H1 (cell line): ENCODE data around the gene DHDH. TPM values are rescaled to one million over a fixed set of nuclear protein-coding genes. Genes with fewer than 3 reads are reported as not detected.

Experiments
- CTCF ChIA-PET: fragments of 300-600 bp; sonication (Branson Sonifier 250); formaldehyde crosslinking; loops from one replicate; lab custom pipeline; 2021; ENCODE audit not compliant: partially characterized antibody; lab: Charles Lee
- POLR2A ChIA-PET: fragments of 300-600 bp; sonication (Branson Sonifier 250); formaldehyde crosslinking; loops from one replicate; lab custom pipeline; 2021; ENCODE audit warnings: inconsistent platforms; ENCODE audit not compliant: partially characterized antibody; lab: Charles Lee
- DNase-seq, 2 experiments: peaks; one replicate each; pipeline versions ENCODE4 v3.0.0 to v3.0.0-alpha.2; 2010 to 2022; ENCODE audit warnings: low spot score in 2 of 2, low read depth in 1 of 2, mixed read lengths in 1 of 2
- FAIRE-seq: peaks from 2 replicates; lab custom pipeline; 2011; peaks lifted over from hg19 to GRCh38; lab: Jason Lieb, UNC
- H2AFZ ChIP-seq: 2 replicates; pipeline ENCODE4 v1.8.1; 2012; ENCODE audit warnings: low read length, inconsistent platforms
- H2AK5ac ChIP-seq: 2 replicates; pipeline ENCODE4 v1.6.1; 2013; ENCODE audit warnings: low read depth, low read length
- H2BK120ac ChIP-seq: replicated peaks from 2 replicates; pipeline ENCODE3; 2013; ENCODE audit warnings: low read depth, low read length, inconsistent platforms
- H2BK12ac ChIP-seq: 2 replicates; pipeline ENCODE4 v1.6.1; 2013; ENCODE audit warnings: low read depth, low read length
- H2BK15ac ChIP-seq: 2 replicates; pipeline ENCODE4 v1.6.1; 2013; ENCODE audit warnings: low read length
- H2BK20ac ChIP-seq: 2 replicates; pipeline ENCODE4 v1.6.1; 2013; ENCODE audit warnings: low read length
- H2BK5ac ChIP-seq: 2 replicates; pipeline ENCODE4 v1.6.1; 2013; ENCODE audit warnings: low read depth, low read length
- H3K14ac ChIP-seq: 2 replicates; pipeline ENCODE4 v1.6.1; 2013; ENCODE audit warnings: inconsistent platforms; ENCODE audit not compliant: insufficient read length
- H3K18ac ChIP-seq: 2 replicates; pipeline ENCODE4 v1.6.1; 2013; ENCODE audit warnings: low read length; ENCODE audit errors: extremely low read depth
- H3K23ac ChIP-seq: 2 replicates; pipeline ENCODE4 v1.6.1; 2013; ENCODE audit warnings: inconsistent platforms; ENCODE audit not compliant: insufficient read length
- H3K23me2 ChIP-seq: 2 replicates; pipeline ENCODE4 v1.6.1; 2013; ENCODE audit warnings: low read depth, low read length
- H3K27ac ChIP-seq: 2 replicates; pipeline ENCODE4 v1.6.1; 2011; ENCODE audit warnings: low read depth, low read length, inconsistent platforms
- H3K27me3 ChIP-seq, 4 experiments: replicated peaks in 1 of 4; 1 replicate in 1 of 4; 2 replicates in 3 of 4; pipeline versions ENCODE4 v1.6.1 to v1.8.1; 2011 to 2013; ENCODE audit warnings: low read length in 3 of 4, mild to moderate bottlenecking in 3 of 4, inconsistent platforms in 2 of 4, mixed read lengths in 2 of 4, moderate library complexity in 1 of 4; ENCODE audit not compliant: control insufficient read depth in 3 of 4, insufficient read depth in 3 of 4; ENCODE audit errors: extremely low read depth in 1 of 4
- H3K36me3 ChIP-seq, 4 experiments: 2 replicates each; pipeline versions ENCODE4 v1.6.1 to v1.8.1; 2011 to 2013; ENCODE audit warnings: mild to moderate bottlenecking in 4 of 4, low read length in 3 of 4, moderate library complexity in 2 of 4, control low read depth in 1 of 4, inconsistent platforms in 1 of 4; ENCODE audit not compliant: insufficient read depth in 4 of 4, control insufficient read depth in 2 of 4
- H3K4ac ChIP-seq: replicated peaks from 2 replicates; pipeline ENCODE3; 2013; ENCODE audit warnings: low read length, low read depth, mixed read lengths, inconsistent platforms; ENCODE audit not compliant: insufficient read length
- H3K4me1 ChIP-seq, 4 experiments: replicated peaks in 1 of 4; 1 replicate in 1 of 4; 2 replicates in 3 of 4; pipeline versions ENCODE4 v1.6.1 to v1.8.1; 2011 to 2013; ENCODE audit warnings: low read length in 3 of 4, inconsistent platforms in 2 of 4, mixed read lengths in 1 of 4; ENCODE audit not compliant: insufficient read depth in 4 of 4, control insufficient read depth in 3 of 4
- H3K4me2 ChIP-seq, 2 experiments: 2 replicates each; pipeline versions ENCODE4 v1.6.1 to v1.8.1; 2011 to 2013; ENCODE audit warnings: low read depth in 2 of 2, low read length in 2 of 2, control low read depth in 1 of 2, inconsistent platforms in 1 of 2, mild to moderate bottlenecking in 1 of 2; ENCODE audit not compliant: insufficient read depth in 1 of 2
- H3K4me3 ChIP-seq, 4 experiments: fragments of 200-600, 300-600 bp in 1 of 4; sonication (generic), shearing (Covaris generic), sonication (Bioruptor Twin) in 1 of 4; 2 replicates each; pipeline versions ENCODE4 v1.5.1 to v1.8.1; 2011 to 2016; ENCODE audit warnings: low read length in 4 of 4, low read depth in 3 of 4, control low read depth in 2 of 4, inconsistent platforms in 2 of 4, mild to moderate bottlenecking in 2 of 4, mixed read lengths in 1 of 4, moderate library complexity in 1 of 4; ENCODE audit not compliant: insufficient read depth in 2 of 4; ENCODE audit errors: extremely low read depth in 1 of 4
- H3K56ac ChIP-seq: replicated peaks from 2 replicates; pipeline ENCODE3; 2013; ENCODE audit warnings: low read depth, mild to moderate bottlenecking, mixed read lengths, low read length, inconsistent platforms; ENCODE audit not compliant: insufficient read length
- H3K79me1 ChIP-seq: 2 replicates; pipeline ENCODE4 v1.6.1; 2013; ENCODE audit warnings: low read depth, low read length, control low read depth
- H3K79me2 ChIP-seq, 2 experiments: 2 replicates each; pipeline versions ENCODE4 v1.6.1 to v1.8.1; 2012 to 2013; ENCODE audit warnings: low read length in 2 of 2, mild to moderate bottlenecking in 2 of 2, inconsistent platforms in 1 of 2; ENCODE audit not compliant: insufficient read depth in 2 of 2, control insufficient read depth in 1 of 2
- H3K9ac ChIP-seq, 4 experiments: replicated peaks in 1 of 4; 1 replicate in 1 of 4; 2 replicates in 3 of 4; pipeline versions ENCODE4 v1.6.1 to v1.8.1; 2011 to 2013; ENCODE audit warnings: low read depth in 3 of 4, low read length in 3 of 4, control low read depth in 2 of 4, mild to moderate bottlenecking in 2 of 4, moderate library complexity in 2 of 4, inconsistent platforms in 1 of 4; ENCODE audit errors: extremely low read depth in 1 of 4
- H3K9me3 ChIP-seq, 2 experiments: 2 replicates each; pipeline versions ENCODE4 v1.6.1 to v1.8.1; 2012 to 2013; ENCODE audit warnings: mild to moderate bottlenecking in 2 of 2, moderate library complexity in 2 of 2, control low read depth in 1 of 2, inconsistent platforms in 1 of 2, low read depth in 1 of 2, low read length in 1 of 2, mixed read lengths in 1 of 2; ENCODE audit not compliant: insufficient read depth in 2 of 2
- H4K20me1 ChIP-seq, 2 experiments: replicated peaks in 1 of 2; 2 replicates each; pipeline versions ENCODE3 to v1.8.1; 2011 to 2013; ENCODE audit warnings: inconsistent platforms in 2 of 2, low read length in 2 of 2, mild to moderate bottlenecking in 1 of 2; ENCODE audit not compliant: insufficient read depth in 2 of 2, control insufficient read depth in 1 of 2
- H4K5ac ChIP-seq: 2 replicates; pipeline ENCODE4 v1.6.1; 2013; ENCODE audit warnings: low read length, low read depth, mixed read lengths, inconsistent platforms; ENCODE audit not compliant: insufficient read length
- H4K8ac ChIP-seq: 2 replicates; pipeline ENCODE4 v1.8.0; 2013; ENCODE audit warnings: mild to moderate bottlenecking, moderate library complexity, low read length, inconsistent platforms; ENCODE audit not compliant: insufficient read depth; ENCODE audit errors: extremely low read depth
- H4K91ac ChIP-seq: replicated peaks from 2 replicates; pipeline ENCODE3; 2013; ENCODE audit warnings: low read length, mixed read lengths, inconsistent platforms; ENCODE audit not compliant: insufficient read length
- GTF2F1 ChIP-seq: IDR thresholded peaks from 2 replicates; pipeline ENCODE4 v1.6.1; 2012; ENCODE audit warnings: low read depth, low read length, improper control_type of control experiment, borderline replicate concordance
- HDAC6 ChIP-seq: IDR thresholded peaks from one replicate; pipeline ENCODE4 v1.7.1; 2012; ENCODE audit warnings: low read depth, mild to moderate bottlenecking, inconsistent platforms, low read length, moderate library complexity
- JUN ChIP-seq: IDR thresholded peaks from 2 replicates; pipeline ENCODE4 v1.6.1; 2011; ENCODE audit warnings: low read depth, mild to moderate bottlenecking, improper control_type of control experiment, low read length
- SAP30 ChIP-seq: fragments of 300-600 bp; sonication (generic); IDR thresholded peaks from 2 replicates; pipeline ENCODE4 v1.7.1; 2012; ENCODE audit warnings: low read length, moderate library complexity, mild to moderate bottlenecking, inconsistent platforms; ENCODE audit not compliant: insufficient read depth, insufficient replicate concordance
- SIN3A ChIP-seq, 2 experiments: IDR thresholded peaks in 1 of 2; conservative IDR thresholded peaks in 1 of 2; 2 replicates each; pipeline ENCODE4 v1.6.1; 2011 to 2012; ENCODE audit warnings: low read length in 2 of 2, improper control_type of control experiment in 1 of 2, low read depth in 1 of 2, mild to moderate bottlenecking in 1 of 2
- TAF1 ChIP-seq: IDR thresholded peaks from 2 replicates; pipeline ENCODE4 v1.6.1; 2011; ENCODE audit warnings: mild to moderate bottlenecking, low read depth, low read length
- USF2 ChIP-seq: IDR thresholded peaks from 2 replicates; pipeline ENCODE4 v1.6.1; 2011; ENCODE audit warnings: low read length, improper control_type of control experiment
- YY1 ChIP-seq: IDR thresholded peaks from 2 replicates; pipeline ENCODE4 v1.6.1; 2011; ENCODE audit warnings: low read depth, mild to moderate bottlenecking, low read length
- WGBS, 2 experiments: shearing (Covaris generic) in 1 of 2; methylation state at CpG; one replicate each; pipeline versions ENCODE4 v1.1.6 to v1.1.7; 2013 to 2015; ENCODE audit warnings: low lambda C conversion rate in 2 of 2, mixed read lengths in 2 of 2, inconsistent platforms in 1 of 2, low coverage in 1 of 2, missing lambda C conversion rate in 1 of 2; ENCODE audit not compliant: insufficient replicate concordance in 2 of 2, insufficient coverage in 1 of 2, insufficient read length in 1 of 2; ENCODE audit errors: extremely low coverage in 1 of 2, missing lambda C conversion rate in 1 of 2; 5-methylcytosine and 5-hydroxymethylcytosine counted together
- polyA plus RNA-seq, 7 experiments: library from polyadenylated mRNA; depleted of rRNA in 3 of 7; stranded (reverse) in 5 of 7; unstranded in 2 of 7; fragments of >200 nt in 5 of 7; fragments of 200-250 nt in 2 of 7; gene quantifications; 1 replicate in 5 of 7; 2 replicates in 1 of 7; 4 replicates in 1 of 7; pipeline versions ENCODE4 v1.2.1 to v1.2.3, GENCODE V29; 2011 to 2013; ENCODE audit warnings: missing spikeins in 2 of 7, mixed read lengths in 2 of 7
- total RNA-seq: library from RNA; stranded (reverse); fragmentation: NEBNext Ultra II Directional; extraction: Animal tissue kit (Norgen Biotek cat#: 25700); gene quantifications from 2 replicates; pipeline ENCODE4 v1.2.1, GENCODE V29; 2021
- TF ChIP-seq, protein P1 (sequence below): IDR thresholded peaks from 2 replicates; pipeline ENCODE4 v1.6.1; 2012; ENCODE audit warnings: low read length, inconsistent platforms

The DHDH gene
- total and polyA plus RNA-seq, 2 of the 8 experiments (the other 6 are each of a cell fraction or from before 2014, with no cell fraction given) = 2.2 to 2.8 TPM

DNA sequence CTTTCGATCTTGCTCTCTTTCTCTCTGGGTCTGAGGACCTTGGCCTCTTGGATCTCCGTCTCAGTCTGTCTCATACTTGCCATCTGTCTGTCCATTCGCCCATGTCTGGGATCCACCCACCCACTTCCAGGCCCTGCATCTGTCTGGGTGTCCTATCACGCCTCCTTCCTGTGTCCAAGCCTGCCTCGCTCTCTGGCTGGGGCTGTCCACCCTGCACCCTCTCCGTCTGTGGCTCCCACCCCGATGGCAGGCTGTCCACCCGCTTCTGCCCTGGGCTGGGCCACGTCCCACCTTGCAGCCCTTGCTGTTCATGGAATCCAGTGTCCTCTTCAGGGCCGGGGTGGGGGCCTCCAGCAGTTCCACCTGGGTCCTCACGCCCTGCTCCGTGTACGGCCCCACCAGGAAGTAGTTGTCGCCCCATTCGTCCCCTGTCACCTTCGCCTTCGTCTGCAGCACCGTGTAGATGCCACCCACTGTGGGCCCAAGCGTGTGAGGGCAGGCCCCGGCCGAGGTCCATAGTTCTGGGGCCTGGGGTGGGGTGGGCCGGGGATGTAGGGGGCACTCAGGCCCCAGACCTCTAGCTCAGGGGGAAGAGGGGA is 57.6 kb downstream of the DHDH start:
- no peak overlapping the region for H3K4ac ChIP-seq
- no peak overlapping the region for H4K8ac ChIP-seq
- H3K18ac ChIP-seq = no peak overlapping the region
- H4K91ac ChIP-seq = no peak overlapping the region
- peaks cover 0 to 3% (median 0%) of the 10 kb centered on the region in 4 experiments; a peak in 2 of 7 replicates for H3K4me1 ChIP-seq
- H3K23me2 ChIP-seq = peaks cover 8% of the 10 kb centered on the region; the same call in 1 of the 2 replicates
- H3K9ac ChIP-seq = no peak overlapping the region
- H4K20me1 ChIP-seq = peaks cover 0 to 13% of the 10 kb centered on the region in 2 experiments
- H3K9me3 ChIP-seq = no peaks in the 10 kb centered on the region
- DNase-seq (no peak), FAIRE-seq (no peak)
- H2AFZ ChIP-seq = no peak overlapping the region
- H3K79me2 ChIP-seq = peaks cover 11 to 26% of the 10 kb centered on the region in 2 experiments; a peak in 3 of 4 replicates
- WGBS, 2 experiments = 90% methylated on average over 21 of the region's 22 CpGs; no CpG with 5 or more reads in 1 of the 2 experiments
- no peak overlapping the region for H2BK15ac ChIP-seq
- H2BK120ac ChIP-seq = no peak overlapping the region
- no peaks in the 10 kb centered on the region for H3K27me3 ChIP-seq
- H3K56ac ChIP-seq = no peak overlapping the region
- no peak overlapping the region for H2BK5ac ChIP-seq
- H3K4me2 ChIP-seq = peak overlapping the region in 1 of 2 experiments; percentile 91; a peak in 1 of 4 replicates
- no peak overlapping the region for H4K5ac ChIP-seq
- H2BK20ac ChIP-seq = no peak overlapping the region
- H2AK5ac ChIP-seq = no peak overlapping the region
- peaks cover 0 to 13% (median 5%) of the 10 kb centered on the region in 4 experiments; a peak in 4 of 8 replicates for H3K36me3 ChIP-seq
- H3K27ac ChIP-seq = no peak overlapping the region
- ChIA-PET POLR2A (interaction anchor here (1.2 to 4.4 kb wide), 5 partner anchors 8 to 154 kb away, joined by 3 to 37 read pairs (median 9); partner anchors contain the start of genes FTL and NUCB1), CTCF (interaction anchor here (0.8 to 2.9 kb wide), 7 partner anchors 11 to 155 kb away, joined by 3 to 13 read pairs (median 3); no protein-coding TSS in a partner anchor)
- H3K14ac ChIP-seq = no peak overlapping the region
- peaks cover 15% of the 10 kb centered on the region for H3K79me1 ChIP-seq
- no peak overlapping the region for H3K4me3 ChIP-seq
- no peak overlapping the region for H3K23ac ChIP-seq
- H2BK12ac ChIP-seq = no peak overlapping the region
- no peak for TF ChIP-seq TAF1
- no peak for TF ChIP-seq SAP30
- no peak for TF ChIP-seq USF2
- TF ChIP-seq, protein P1, sequence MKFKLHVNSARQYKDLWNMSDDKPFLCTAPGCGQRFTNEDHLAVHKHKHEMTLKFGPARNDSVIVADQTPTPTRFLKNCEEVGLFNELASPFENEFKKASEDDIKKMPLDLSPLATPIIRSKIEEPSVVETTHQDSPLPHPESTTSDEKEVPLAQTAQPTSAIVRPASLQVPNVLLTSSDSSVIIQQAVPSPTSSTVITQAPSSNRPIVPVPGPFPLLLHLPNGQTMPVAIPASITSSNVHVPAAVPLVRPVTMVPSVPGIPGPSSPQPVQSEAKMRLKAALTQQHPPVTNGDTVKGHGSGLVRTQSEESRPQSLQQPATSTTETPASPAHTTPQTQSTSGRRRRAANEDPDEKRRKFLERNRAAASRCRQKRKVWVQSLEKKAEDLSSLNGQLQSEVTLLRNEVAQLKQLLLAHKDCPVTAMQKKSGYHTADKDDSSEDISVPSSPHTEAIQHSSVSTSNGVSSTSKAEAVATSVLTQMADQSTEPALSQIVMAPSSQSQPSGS = no peak
- no peak for TF ChIP-seq HDAC6
- TF ChIP-seq GTF2F1 = no peak
- TF ChIP-seq YY1 = no peak
- TF ChIP-seq SIN3A (conservative IDR thresholded peaks at IDR 0.05 in 1 of 2, IDR thresholded peaks at IDR 0.05 in 1 of 2; ENCODE audit: low read depth in 1 of 2, low read length in 2 of 2) = no peak
- TF ChIP-seq JUN = no peak
